ENCODE measurements around the gene AIF1L.
"Not testable (repeated sequence)": the region's sequence is repeated elsewhere in the genome, so short reads cannot be mapped to it uniquely, and the experiment has no call there.

Gene AIF1L

DNA sequence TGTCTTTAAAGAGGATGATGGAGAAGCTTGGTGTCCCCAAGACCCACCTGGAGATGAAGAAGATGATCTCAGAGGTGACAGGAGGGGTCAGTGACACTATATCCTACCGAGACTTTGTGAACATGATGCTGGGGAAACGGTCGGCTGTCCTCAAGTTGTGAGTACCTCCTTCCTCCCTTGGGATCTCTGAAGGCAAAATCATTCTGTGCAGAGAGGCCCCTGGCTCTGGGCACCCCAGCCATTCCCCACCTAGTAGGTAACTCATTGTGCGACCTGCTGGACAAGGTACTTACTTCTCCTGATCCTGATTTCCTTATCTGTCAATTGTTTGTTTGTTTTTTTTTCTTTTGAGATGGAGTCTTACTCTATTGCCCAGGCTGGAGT is 21.4 kb downstream of the AIF1L start:
- no peak for DNase-seq

- DNase-seq = no peak
Observed at GRCh38 chr9:131119600-131119999, 23.3 kb downstream of the AIF1L start.

- DNase-seq = no peak
Observed at GRCh38 chr9:131120620-131121228, 24.4 kb downstream of the AIF1L start.

GRCh38 chr9:131121346-131121745 is 25.0 kb downstream of the AIF1L start:
- no peak for DNase-seq

GRCh38 chr9:131122158-131122557 is 25.8 kb downstream of the AIF1L start:
- DNase-seq = no peak

- DNase-seq = no peak
Observed at GRCh38 chr9:131125038-131125287, 28.6 kb downstream of the AIF1L start.

DNA sequence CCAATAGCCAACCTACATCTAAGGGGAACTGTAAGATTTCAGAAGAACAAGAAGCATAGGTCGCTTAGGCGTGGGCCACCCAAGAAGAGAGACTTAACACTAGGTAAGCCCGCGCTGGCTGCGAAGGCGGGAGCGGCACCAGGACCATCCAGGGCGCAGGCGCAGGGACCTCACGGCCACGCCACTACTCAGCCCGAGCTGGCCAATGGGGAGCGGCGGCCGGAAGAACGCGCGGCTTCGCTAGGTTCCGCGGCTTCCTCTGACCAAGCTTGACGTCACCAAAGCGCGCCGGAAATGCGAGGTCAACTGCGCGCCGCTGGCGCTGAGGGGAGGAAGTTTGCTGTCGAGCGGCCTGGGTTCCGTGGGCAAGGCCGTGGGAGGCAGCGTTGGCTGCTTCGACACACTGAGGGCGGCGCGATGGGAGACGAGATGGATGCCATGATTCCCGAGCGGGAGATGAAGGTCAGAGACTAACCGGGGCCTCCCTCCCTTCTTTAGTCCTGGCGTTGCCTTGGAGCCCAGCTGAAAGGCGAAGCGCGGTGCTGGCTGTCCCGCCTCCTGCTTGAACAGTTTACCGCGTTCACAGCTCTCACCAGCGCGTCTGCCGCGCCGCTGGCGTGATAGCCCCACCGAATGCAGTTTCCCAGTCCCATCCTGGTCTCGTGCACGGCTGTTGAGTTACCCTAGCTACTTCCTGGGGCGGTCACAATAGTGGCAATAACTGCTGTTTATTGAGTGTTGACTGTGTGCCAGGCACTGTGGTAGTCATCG is 29.1 kb downstream of the AIF1L start, which contains the start of gene NUP214:
Gene NUP214, plus strand, starts transcription at position 299 of the 771 bp plus-strand sequence. Its CDS starts 119 bp downstream, at position 418.
- DNase-seq = peak; percentile 75 to 100 (median 97)

DNA sequence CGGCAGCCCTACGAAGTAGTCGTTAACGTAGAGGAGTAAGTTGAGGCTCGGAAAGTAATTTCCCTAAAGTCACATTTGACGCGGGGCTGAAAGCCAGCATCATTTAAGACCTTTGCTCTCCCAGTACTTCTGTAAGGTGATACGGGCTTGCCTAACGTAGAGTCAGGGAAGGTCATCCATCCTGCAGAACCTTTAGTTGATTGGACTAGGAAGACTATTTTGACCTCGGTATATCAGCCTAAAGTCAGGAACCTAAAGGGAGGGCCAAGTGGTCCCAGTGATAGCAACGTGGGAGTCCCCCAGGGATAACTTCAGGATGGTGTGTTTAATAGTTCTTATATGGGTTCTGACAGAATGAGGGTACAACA is 29.7 kb downstream of the AIF1L start:
- DNase-seq = no peak

GRCh38 chr9:131129183-131129582 is 32.9 kb downstream of the AIF1L start:
- no peak for DNase-seq

- no peak for DNase-seq
Observed at GRCh38 chr9:131138676-131139075, 42.3 kb downstream of the AIF1L start.

DNA sequence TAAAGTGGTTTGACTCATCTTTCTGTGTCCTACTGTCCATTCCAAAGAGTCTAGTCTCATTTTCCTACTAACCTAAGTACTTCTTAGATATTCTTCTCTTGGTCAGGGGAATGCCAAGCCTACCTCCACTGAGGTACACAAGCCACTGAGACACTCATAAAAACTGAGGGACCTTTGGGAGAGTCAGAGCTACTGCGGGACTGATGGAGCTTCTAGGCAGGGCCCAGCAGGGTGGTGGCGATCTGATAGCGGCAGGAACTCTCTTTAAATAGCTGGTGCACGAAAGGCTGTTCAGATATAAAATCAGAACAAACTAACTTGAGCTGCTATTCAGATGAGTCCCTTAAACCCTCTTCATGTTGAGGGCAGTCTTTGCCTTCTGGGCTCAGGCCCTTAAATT is 43.8 kb downstream of the AIF1L start:
- no peak for DNase-seq

DNA sequence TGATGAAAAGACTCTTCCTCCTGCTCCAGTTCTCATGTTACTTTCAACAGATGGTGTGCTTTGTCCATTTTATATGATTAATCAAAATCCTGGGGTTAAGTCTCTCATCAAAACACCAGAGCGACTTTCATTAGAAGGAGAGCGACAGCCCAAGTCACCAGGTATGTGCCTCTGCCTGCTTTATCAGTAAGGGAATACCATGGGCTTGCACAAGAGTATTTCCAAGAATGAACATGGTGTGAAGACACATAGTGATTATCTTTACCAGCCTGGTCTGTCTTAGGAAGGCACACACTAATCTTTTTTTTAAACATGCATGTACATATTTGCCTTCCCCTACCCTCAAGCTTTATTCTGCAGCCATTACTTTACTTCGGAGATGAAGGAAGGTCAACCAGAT is 44.2 kb downstream of the AIF1L start:
- no peak for DNase-seq

DNA sequence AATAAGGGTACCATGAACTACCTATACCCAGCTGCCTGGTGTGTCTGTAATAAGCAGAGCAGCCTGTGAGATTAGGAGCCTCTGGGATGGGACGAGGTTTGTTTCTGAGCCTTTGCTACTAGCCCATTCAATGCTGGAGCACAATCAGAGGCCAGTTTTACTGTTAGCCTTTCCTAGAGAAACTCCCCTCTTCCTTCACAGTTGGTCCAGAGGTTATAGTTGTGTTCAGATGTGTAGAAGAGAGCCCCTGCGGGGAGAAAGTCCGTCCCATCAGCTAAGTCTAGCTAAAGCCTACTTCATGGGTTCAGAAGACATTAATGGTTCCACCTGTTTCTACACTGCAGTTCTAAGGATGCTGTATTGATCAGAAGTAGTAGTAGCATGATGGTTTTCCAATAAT is 45.8 kb downstream of the AIF1L start:
- DNase-seq = no peak

DNA sequence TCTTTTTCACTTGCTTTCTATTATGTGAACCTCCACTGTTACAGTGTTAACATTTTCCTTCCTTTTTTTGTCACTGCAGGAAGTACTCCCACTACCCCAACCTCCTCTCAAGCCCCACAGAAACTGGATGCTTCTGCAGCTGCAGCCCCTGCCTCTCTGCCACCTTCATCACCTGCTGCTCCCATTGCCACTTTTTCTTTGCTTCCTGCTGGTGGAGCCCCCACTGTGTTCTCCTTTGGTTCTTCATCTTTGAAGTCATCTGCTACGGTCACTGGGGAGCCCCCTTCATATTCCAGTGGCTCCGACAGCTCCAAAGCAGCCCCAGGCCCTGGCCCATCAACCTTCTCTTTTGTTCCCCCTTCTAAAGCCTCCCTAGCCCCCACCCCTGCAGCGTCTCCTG is 47.9 kb downstream of the AIF1L start:
- no peak for DNase-seq

GRCh38 chr9:131145245-131145644 is 48.9 kb downstream of the AIF1L start:
- DNase-seq = no peak

- DNase-seq = no peak
Observed at GRCh38 chr9:131146186-131146585, 49.9 kb downstream of the AIF1L start.

DNA sequence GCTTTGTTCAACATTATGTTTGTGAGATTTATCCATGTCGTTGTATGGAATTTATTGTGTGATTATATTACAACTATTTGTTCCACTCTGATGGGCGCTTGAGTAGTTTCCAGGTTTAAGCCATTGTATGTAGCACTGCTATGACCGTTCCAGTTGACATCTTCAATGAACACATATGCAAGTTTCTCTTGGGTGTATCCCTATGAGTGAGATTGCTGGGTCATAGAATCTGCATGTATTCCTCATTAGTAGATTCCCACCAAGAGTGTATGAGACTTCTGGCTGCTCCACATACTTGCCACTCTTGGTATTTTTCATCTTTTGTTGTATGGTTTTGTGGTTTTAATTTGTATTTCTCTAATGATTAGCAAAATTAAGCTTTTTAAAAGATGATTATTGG is 51.9 kb downstream of the AIF1L start:
- DNase-seq = no peak

DNA sequence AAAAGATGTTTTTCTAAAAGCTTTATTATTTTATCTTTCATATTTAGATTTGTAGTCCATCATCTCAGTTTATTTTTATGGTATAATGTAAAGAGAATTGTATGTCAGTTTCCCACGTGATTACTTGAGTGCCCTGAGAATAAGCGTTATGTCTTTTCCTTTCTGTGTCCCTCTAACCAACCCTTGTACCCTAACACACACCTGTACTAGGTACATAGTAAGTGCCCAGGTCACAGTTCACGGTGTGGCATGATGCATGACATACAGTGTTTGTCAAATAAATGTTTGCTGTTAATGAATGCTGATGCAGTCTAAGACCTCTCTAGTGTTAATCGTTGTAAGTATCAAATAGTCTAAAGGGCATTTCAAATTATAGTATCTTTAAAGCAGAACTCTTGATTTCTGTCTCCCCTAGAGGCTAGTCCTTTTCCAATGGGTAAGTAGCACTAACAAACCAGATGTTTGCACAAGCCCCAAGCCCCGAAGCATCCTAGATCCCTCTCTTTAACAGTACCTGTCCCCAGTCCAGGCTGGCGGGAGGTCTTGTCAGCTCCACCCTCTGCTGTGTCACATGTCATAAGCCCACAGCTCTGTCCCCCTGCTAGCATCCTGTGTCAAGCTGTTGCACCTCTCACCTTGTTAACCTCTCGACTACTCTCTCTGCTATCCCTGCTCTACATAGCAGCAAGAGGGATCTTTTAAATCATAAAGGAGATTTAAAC is 52.8 kb downstream of the AIF1L start:
- DNase-seq = no peak

DNA sequence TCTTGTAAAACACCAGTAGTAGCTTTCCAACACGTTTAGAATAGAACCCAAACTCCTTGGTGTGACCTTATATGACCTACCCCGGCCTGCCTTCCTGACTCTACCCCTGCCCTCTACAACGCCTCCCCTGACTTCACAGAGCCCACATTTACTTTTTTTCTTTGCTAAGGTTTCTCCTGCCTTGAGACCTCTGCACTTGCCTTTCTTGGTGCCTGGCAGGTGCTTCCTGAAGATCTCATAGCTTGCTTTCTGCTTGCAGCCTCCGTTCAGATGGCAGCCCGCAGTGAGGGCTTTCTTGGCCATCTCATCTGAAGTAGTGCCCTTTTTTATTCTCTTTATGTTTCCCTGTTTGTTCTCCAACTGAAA is 53.3 kb downstream of the AIF1L start:
- DNase-seq = no peak

- no peak for DNase-seq
Observed at GRCh38 chr9:131153595-131153994, 57.3 kb downstream of the AIF1L start.

GRCh38 chr9:131158673-131159072 is 62.3 kb downstream of the AIF1L start:
- DNase-seq = not testable (repeated sequence)

- no peak for DNase-seq
Observed at GRCh38 chr9:131160416-131161112, 64.2 kb downstream of the AIF1L start.

Measured in nucleus accumbens (tissue), 56 donors.